K562 (cell line): ENCODE measurements around the gene SEMA3C. TPM values are rescaled to one million over a fixed set of nuclear protein-coding genes. Genes with fewer than 3 reads are reported as not detected.

Source experiments
- CBFA2T3 ChIP-seq: fragments of 450-650 bp; IDR thresholded peaks from 2 replicates; pipeline ENCODE4 v1.6.1; 2017
- CHCHD3 ChIP-seq: fragments of 250-450 bp; sonication (Bioruptor Pico); IDR thresholded peaks from 2 replicates; pipeline ENCODE4 v2.1.2; 2022; ENCODE audit warnings: mild to moderate bottlenecking
- FIP1L1 ChIP-seq: fragments of 200-400 bp; formaldehyde crosslinking; IDR thresholded peaks from 2 replicates; pipeline ENCODE4 v1.6.1; 2018; ENCODE audit warnings: mild to moderate bottlenecking, low read depth, low read length; ENCODE audit not compliant: poor library complexity, severe bottlenecking
- KAT8 ChIP-seq: fragments of 450-650 bp; IDR thresholded peaks from 2 replicates; pipeline ENCODE4 v1.6.1; 2016; ENCODE audit warnings: low read depth, mild to moderate bottlenecking
- NR0B1 ChIP-seq: fragments of 450-650 bp; IDR thresholded peaks from one replicate; pipeline ENCODE4 v1.6.1; 2018; ENCODE audit warnings: mild to moderate bottlenecking, moderate library complexity; ENCODE audit not compliant: partially characterized antibody
- ZFP91 ChIP-seq: sonication (generic); formaldehyde crosslinking; IDR thresholded peaks from 2 replicates; pipeline ENCODE4 v1.8.0; 2022; ENCODE audit warnings: mild to moderate bottlenecking, missing genetic modification reagents
- ZNF518B ChIP-seq: fragments of 250-450 bp; sonication (Bioruptor Pico); IDR thresholded peaks from 2 replicates; pipeline ENCODE4 v1.5.0; 2021; ENCODE audit warnings: mild to moderate bottlenecking, moderate library complexity
- ZNF75A ChIP-seq: fragments of 450-650 bp; formaldehyde crosslinking; IDR thresholded peaks from 2 replicates; pipeline ENCODE4 v1.4.0; 2020; ENCODE audit warnings: mild to moderate bottlenecking
- polyA plus RNA-seq, 8 experiments: library from polyadenylated mRNA; depleted of rRNA in 4 of 8; stranded (reverse) in 5 of 8; unstranded in 3 of 8; fragments of >200 nt; fragmentation: Nextera tagmentation in 2 of 8; fragmentation: Illumina TruSeq in 1 of 8; extraction: Ambion mirVana in 2 of 8; extraction: Trizol in 1 of 8; gene quantifications; 2 replicates each; pipeline versions ENCODE4 v1.2.1 to v1.2.3, GENCODE V29; 2011 to 2014; ENCODE audit warnings: inconsistent platforms in 1 of 8, missing spikeins in 1 of 8
- total RNA-seq, 7 experiments: library from RNA; depleted of rRNA in 6 of 7; stranded (reverse); fragments of >200 nt in 6 of 7; fragmentation: Illumina TruSeq in 2 of 7; extraction: Trizol in 2 of 7; gene quantifications; 2 replicates each; pipeline versions ENCODE4 v1.2.1 to v1.2.3, GENCODE V29; 2011 to 2021; ENCODE audit warnings: low replicate concordance in 1 of 7

Gene SEMA3C
- total and polyA plus RNA-seq, 9 of the 15 experiments (the other 6 are each of a cell fraction or from before 2014, with no cell fraction given): 0.04 to 0.36 (median 0.12) TPM; not detected in 3

- no peak for TF ChIP-seq ZNF518B (CRISPR knock-in tag)
- TF ChIP-seq NR0B1: no peak
- no peak for TF ChIP-seq CHCHD3 (CRISPR knock-in tag)
- TF ChIP-seq ZFP91 (CRISPR knock-in tag): no peak
- TF ChIP-seq FIP1L1: no peak
- TF ChIP-seq CBFA2T3: no peak
- no peak for TF ChIP-seq KAT8
- no peak for TF ChIP-seq ZNF75A (CRISPR knock-in tag)
These were observed 135.0 kb downstream of the SEMA3C start (continued) for GRCh38 chr7:80783678-80784327.
